AG10803 (cell line): ENCODE data around the gene IBSP.

Experiments used
- DNase-seq: peaks from one replicate; pipeline ENCODE4 v3.0.0; 2010; ENCODE audit warnings: low read depth
- H3K4me3 ChIP-seq: 2 replicates; pipeline ENCODE4 v1.5.1; 2011; ENCODE audit warnings: mild to moderate bottlenecking, low read length, control low read depth
- CTCF ChIP-seq: conservative IDR thresholded peaks from 2 replicates; pipeline ENCODE4 v1.5.1; 2011; ENCODE audit warnings: mild to moderate bottlenecking, low read length, control low read depth, inconsistent platforms

IBSP gene

DNA sequence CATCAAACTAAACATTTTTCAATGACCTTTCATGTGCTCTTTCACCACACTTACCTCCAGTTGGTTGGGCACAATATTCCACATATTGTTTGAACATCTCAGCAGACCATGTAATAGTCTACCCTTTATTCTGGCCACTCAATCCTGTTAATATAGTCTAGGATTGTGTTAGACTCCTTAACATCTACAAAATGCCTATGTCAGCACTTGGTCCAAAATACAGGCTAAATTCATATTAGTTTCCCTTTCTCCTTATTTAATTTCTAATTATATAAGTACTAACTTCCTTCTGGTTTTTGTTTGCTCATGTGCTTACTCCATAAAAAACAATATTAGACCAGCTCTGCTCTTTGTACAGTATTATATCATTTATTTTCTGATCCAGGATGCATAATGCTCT lies 54.5 kb downstream of the IBSP start:
- no peak overlapping the region for H3K4me3 ChIP-seq
- DNase-seq: no peak
- no peak for TF ChIP-seq CTCF

DNA sequence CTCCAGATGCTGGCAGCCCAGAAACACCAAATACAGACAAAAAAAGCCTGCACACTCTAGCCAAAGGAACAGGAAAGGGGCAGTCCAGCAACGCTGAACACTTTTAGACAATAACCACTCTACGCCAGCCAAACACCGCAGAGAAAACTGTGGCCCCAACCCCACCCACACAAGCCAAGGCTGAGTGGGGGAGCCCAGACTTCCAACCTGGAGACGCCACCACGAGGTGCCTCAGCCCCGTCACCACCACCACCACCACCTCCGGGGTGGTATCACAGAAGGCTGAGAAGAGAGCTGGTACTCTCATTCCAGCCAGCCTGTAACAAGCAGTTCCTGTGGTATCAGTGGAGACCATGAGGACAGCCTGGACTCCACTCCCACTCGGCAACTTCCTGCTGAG lies 56.2 kb downstream of the IBSP start:
- H3K4me3 ChIP-seq: no peak overlapping the region
- TF ChIP-seq CTCF: no peak
- DNase-seq: no peak

DNA sequence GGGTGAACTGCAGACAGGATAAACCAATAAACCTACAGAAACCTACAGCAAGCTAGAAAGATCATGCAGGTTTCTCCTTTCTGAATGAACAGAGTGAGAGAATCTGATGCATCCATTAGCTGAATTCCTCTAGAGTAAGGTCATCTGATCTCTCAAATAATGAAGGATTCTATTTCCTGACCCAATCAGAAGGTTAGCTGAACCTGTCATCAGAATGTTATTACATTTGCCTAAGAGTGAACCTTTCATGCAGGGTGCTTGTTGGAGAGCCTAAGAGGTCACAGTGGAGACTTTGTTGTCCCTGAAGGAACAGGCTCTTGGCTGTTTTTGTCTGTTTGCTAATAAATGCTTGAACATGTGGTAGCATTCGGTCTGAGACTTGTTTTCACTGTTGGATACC lies 57.5 kb downstream of the IBSP start:
- no peak for TF ChIP-seq CTCF
- no peak for DNase-seq
- no peak overlapping the region for H3K4me3 ChIP-seq

- TF ChIP-seq CTCF: no peak
- no peak overlapping the region for H3K4me3 ChIP-seq
- DNase-seq: no peak
Observed at GRCh38 chr4:87857789-87858188, 58.4 kb downstream of the IBSP start.
